LoVo (cell line): Measurements from ENCODE around the gene CLEC19A.

ENCODE experiments used
- DNase-seq: peaks from one replicate; pipeline ENCODE4 v3.0.0-alpha.2; 2016; ENCODE audit warnings: low spot score

CLEC19A gene

DNA sequence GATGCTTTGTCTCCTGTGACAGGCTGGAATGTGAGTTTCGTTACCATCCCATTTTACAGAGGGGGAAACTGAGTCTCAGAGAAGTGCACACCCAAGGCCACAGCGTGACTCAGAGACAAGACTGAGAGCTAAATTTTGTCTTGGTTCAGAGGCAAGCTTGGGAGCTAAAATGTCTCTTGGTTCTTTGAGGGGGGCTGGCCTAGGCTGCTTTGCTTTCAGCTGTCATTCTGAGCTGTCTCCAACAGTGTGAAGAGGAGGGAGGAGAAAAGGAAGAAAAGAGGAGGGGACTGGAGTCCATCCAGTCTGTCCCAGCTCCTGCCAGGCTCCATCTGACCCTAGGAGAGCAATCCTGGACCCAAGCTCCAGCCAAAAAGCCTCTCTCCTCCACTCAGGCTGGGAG, at the start of gene CLEC19A:
TSS of gene CLEC19A (plus strand) at position 301 of the 400 bp plus-strand sequence. CDS start 121 bp downstream, outside the sequence.
- no peak for DNase-seq

DNA sequence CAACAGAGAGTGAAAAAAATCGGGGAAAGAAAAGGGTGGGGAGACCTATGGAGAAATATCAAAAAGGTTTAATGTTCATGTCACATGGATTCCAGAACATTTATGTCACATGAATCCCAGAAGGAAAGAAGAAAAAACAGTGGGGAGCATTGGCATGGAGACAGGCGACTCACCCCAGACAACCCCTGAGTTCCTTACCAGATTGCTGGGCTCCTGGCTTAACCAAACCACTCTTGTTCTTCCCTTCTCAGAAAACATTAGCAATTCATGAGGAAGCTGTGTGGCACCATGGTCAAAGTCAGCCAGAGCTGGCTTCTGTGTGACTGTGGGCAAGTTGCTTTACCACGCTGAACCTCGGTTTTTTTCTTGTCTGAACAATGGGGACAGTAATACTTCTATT, 49.6 kb upstream of the CLEC19A start:
- DNase-seq = no peak

DNA sequence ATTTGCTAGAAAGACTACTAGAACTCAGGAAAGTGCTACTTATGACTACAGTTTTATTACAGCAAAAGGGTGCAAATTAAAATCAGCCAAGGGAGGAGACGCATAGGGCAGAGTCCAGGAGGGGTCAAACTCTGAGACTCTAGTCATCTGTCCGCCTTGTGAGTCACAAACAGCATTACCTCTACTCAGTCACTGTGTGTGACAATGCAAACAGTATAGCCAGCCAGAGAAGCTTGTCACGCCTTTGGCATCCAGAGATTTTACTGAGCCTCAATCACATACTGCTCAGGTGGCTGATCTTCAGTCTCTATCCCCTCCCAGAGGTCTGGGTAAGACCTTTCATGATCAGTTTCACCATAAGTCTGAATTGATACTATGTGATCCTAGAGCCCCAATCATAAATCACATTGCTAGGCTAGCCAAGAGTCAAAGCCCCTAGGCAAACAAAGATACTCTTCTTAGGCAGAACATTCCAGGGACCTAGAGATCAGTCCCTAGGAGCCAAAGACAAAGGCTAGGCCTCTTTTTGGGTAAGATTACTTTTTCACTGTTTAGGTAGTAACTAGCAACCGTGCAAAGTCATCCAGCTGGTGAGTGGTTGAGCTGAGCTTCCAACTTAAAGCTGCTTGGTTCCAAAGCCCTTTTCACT, 48.8 kb upstream of the CLEC19A start:
- DNase-seq = peak; percentile 83

DNA sequence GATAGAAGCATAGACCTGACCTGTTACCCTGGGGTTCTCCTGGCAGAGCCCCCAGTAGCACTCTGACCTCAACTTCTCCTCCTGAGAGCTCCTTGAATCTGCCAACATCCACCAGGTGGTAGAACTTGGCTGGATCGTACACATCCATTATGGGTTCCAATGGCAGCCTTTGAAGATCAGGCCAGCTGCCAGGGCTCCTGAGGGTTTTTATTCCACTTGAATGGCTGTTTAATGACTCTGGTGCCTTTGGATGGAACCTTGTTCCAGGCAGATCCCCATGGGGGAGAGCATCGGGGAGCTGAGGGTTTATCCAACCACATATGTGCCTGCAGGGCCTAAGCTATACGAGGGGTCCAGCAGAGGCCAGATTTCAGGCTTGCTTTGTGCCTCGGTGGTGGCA, 47.1 kb upstream of the CLEC19A start:
- no peak for DNase-seq

DNA sequence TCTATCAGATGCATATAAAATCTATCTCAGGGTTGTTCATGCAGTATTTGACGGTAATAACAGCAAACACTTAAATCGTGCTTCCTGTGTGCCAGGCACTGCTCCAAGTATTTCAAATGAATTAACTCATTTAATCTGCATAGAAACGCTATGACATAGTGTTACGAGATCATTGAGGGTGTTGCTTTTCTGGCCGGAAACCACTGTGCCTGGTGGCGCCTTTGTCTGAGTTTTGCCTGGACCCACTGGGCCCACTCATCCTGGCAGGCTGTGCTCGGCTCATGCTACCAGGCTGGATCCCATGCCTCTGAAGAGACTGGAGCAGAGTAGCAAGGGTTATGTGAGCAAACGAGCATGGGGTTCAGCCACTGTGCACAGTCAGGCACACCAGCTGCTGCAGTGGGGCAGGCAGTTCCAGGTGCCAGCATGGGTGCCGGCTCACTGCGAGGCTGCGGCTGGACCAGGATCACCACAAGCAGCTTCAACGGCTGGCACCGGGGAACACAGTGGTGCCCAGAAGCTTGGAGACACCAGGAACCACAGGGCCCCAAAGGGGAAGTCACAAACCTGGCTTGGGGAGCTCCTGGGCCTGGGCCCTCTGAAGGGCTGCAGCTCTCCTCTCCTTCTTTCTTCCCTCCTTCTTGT, 45.9 kb upstream of the CLEC19A start:
- no peak for DNase-seq

DNA sequence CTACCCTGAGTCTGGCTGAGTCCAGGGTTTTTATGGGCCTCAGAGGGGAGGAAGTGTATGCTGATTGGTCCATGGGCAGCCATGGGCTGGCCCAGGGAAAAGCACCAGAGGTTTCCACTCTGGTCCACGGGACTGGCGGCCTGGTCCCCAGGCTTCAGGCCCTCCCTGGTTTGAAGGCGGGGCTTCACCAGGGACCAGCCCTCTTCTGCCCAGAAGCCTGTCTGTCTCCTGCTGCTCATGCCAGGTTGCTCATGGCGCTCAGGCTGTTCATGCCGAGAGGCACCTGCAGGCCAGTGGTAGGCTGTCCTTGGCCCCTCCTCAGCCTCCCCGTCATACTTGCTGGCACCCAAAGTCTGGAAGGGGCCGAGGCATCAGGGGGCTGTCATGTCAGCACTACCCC, 45.0 kb upstream of the CLEC19A start:
- DNase-seq = no peak

DNA sequence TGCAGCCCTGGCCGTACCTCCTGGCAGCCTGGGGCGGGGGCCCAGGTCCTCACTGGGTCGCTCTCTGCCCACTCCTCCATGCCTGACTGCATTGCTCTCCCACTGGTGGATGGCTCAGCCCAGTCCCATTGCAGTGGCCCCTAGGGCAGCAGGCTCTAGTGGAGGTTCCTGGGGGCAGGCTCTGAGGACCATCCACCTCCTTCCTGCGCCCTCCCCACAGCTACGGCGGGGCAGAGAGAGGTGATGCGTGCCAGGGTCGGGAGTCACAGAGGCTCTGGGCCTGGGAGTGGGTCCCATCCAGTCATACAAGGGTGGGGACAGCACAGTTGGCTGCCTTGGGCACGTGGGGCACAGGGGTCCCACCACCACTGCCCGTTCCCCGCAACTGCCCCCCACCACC, 44.0 kb upstream of the CLEC19A start:
- DNase-seq = no peak

DNA sequence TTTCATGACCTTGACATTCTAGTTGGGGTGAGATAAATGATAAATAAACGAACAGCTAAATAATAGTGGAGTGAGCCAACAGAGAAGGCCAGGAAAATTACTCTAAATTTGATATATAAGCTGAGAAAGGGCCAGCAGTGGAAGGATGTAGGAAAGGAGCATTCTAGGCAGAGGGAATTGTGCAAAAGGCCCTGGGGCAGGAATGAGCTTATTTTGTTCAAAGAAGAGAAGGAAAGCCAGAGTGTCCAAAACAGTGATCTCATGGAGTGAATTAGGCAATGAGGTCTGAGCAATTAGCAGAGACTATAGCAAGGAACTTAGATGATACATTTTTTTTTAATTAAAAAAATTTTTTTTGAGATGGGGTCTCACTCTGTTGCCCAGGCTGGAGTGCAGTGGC, 43.3 kb upstream of the CLEC19A start:
- no peak for DNase-seq

DNA sequence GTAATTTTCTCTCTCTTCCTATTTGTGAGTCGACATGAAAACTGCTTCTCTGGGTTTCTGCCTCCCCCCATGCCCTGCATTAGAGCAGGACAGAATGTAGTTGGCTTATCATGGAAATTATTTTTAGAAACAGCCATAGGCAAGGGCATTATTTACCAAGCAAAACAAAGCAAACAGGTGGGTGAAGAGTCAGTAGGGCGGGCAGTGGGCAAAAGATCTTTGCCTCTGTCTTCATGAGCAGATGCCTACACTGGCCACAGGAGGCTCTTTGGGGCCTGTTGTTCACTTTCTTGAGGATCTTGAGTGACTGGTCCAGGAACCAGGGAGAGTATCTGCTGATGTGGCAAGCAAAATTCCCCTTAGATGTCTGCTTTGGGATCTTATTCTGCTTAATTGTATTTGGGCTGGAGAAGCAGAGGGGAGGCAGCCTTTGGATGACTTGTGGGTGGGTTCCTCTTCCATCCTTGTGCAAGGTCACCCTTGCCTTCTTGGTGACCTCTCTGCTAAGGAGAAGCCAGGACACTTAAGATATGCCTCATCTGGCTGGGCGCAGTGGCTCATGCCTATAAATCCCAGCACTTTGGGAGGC, 42.5 kb upstream of the CLEC19A start:
- no peak for DNase-seq

DNA sequence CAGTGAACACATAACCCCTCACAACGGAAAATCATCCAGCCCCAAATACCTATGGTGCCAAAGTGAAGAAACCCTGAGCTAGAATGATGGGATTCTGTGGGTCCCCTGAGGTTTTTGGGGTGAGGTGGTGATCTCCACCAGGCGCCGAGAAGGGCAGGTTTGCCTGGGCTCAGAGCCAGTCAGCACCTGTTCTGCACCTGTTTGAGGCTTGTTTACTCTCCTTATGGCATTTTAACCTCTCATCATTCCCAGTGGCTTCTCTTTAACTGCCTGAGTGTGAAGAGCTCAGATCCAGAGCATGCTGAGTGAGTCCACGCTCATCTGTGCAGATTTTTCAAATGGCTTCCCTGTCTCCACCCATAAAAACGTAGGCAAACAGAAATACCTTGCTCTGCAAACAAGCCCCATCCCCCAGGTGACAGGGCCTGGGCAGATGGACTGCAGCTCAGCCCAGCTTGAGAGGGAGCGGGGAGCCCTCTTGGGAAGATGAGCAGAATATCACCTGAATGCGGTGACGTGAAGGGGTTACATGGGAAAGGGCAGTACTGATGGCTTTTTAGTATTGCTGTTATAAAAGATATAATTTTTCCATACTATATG, 40.1 kb upstream of the CLEC19A start:
- no peak for DNase-seq

DNA sequence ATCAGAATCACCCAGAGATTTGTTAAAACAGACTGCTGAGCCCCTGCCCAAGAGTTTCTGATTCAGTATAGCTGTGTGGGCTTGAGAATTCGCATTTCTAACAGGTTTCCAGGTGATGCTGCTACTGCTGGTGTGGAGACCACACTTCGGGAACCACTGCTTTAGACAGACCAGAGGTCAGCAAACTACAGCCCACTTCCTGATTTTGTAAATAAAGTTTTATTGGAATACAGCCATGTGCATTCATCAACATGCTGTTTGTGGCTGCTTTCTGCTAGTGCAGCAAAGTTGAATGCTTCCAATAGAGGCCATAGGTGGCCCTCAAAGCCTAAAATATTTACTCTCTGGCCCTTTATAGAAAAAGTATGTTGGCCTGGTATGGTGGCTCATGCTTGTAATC, 32.6 kb upstream of the CLEC19A start:
- DNase-seq = no peak

DNA sequence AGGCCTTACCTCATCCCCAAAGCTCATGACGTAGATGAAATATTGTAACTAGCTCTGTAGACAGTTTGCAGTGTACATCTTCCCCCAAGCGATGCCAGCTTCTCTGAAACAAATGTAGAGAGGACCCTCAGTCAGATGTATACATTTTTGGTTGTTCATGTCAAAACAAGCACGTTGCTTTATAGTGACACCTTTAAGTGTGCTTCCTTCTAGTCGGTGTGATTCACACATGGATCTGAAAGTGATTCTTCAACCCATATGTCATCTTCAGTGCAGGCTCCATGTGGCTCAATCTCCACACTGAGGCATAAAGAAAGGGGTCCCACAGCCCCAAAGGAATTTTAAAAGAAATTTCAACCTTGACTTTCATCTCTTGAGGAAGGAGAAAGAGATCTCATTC, 30.9 kb upstream of the CLEC19A start:
- DNase-seq = no peak

DNA sequence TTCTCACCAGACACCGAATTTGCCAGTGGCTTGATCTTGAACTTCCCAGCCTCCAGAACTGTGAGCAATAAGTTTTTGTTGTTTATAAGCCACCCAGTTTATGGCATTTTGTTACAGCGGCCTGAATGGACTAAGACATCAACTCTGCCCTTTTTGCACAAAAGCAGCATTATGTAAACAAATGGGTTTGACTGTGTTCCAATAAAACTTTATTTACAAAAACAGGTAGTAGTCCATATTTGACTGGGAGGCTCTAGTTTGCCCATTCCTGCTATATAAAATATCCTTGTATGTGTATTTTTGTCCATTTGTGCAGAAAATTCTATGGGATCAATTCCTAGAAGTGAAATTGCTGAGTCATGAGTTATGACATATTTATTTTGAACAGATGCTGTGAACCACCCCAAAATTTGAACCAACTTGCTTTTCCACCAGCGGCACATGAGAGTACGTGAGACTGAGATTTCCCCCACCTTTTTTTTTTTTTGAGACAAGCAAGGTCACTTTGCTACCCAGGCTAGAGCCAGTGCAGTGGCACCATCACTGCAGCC, 21.3 kb upstream of the CLEC19A start:
- no peak for DNase-seq

DNA sequence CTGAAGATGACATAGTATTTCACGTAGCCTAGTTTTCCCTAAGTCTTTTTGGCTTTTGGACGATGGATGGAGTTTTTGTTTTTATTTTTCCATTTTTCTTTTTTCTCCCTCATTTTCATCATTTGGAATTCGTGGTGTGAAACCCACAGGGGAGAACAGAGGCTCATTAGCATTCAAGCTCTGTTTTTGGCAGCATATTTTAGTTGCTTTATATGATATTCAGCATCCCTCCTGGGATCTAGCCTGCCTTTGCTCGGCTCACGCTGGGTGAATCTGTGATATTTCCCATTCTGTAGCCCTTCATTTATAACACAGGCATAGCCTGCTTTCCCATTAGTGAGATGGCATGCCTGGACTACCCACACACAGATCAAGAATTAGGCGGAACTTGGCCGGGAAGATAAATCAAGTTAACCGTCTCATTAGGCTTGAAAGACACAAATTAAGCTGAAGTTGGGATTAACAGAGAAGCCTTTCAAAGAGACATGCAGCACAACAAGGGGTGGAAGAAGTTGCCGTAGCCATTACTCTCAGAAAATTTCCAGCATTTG, 20.1 kb upstream of the CLEC19A start:
- no peak for DNase-seq

DNA sequence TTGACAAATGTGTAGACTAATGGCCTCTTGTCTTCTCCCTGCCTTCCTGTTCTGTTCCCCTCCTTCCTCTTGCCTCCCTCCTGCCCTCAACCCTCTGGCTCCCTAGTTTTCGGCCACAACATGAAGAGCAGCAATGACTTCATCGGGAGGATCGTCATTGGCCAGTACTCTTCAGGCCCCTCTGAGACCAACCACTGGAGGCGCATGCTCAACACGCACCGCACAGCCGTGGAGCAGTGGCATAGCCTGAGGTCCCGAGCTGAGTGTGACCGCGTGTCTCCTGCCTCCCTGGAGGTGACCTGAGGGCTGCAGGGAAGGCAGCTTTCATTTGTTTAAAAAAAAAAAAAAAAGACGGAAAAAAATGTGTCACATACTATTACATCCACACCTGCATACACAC, 18.8 kb upstream of the CLEC19A start:
- DNase-seq = no peak

DNA sequence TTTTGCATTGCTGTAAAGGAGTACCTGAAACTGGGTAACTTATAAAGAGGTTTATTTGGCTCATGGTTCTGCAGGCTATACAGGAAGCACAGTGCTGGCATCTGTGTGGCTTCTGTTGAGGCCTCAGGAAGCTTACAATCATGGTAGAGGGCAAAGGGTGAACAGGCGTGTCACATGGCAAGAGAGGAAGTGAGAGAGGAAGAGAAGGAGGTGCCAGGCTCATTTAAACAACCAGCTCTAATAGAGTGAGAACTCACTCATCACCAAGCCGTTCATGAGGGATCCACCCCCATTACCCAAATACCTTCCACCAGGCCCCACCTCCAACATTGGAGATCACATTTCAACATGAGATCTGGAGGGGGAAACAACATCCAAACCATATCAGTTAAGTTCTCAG, 16.4 kb upstream of the CLEC19A start:
- no peak for DNase-seq

DNA sequence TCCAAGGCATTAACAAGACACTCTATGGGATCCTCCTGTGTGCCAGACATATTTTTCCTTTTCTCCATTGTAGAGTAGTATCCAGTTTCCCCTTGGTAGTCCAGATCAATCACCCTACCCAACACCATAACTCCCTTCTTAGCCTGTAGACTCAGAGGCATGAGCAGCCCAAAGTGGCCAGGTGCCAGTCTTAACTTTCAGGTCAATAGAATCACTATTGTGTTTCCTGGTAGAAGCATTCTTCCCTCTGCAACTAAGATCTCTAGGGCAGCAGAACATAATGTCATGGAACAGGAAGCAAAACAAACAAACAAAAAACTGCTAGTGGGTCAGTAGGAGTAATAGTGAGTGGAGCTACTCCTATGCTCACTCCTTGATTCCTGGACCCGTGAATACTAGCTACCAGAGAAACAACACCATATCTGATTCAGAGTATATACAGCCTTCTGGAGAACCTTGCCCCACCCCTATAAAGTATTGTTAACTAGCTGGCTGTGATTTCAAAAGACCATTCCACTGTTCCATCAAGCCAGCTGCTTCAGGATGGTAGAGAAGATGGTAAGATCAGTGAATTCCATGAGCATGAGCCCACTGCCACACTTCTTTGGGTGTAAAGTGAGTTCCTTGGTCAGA, 11.2 kb upstream of the CLEC19A start:
- no peak for DNase-seq

DNA sequence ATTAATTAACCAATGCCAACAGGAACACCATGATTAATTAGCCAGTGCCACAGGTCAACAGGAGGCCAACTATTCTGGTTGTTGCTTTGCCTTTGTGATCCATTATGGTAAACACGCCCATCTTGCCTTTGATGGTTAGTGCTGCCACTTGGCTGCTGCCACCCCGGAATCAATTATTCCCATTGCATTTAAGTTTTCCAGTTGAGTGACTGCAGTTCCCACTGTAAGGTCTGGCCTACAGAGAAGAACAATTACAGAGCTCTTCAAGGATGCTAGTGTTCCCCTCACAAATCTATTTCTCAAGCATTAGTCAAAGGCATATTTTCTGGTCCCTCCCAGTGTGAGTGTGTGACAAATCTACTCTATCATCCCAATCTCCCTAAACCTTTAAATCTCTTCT, 7.1 kb upstream of the CLEC19A start:
- DNase-seq = no peak

DNA sequence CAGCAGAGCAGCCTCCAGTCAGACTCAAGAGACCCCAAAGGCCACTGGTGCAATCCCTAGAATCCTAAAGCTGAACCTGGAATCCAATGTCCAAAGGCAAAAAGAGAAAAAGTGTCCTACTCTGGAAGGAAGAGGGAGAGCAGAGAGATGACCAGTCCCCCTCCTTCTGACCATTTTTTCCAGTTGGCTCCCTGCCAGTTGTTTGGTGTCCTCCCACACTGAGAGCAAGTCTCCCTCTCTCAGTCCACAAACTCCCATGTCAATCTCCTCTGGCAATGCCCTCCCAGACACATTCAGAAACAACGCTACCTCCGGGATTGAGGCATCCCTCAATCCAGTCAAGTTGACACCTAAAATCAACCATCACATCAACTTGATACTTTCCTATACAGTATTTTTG, 4.3 kb upstream of the CLEC19A start:
- no peak for DNase-seq

DNA sequence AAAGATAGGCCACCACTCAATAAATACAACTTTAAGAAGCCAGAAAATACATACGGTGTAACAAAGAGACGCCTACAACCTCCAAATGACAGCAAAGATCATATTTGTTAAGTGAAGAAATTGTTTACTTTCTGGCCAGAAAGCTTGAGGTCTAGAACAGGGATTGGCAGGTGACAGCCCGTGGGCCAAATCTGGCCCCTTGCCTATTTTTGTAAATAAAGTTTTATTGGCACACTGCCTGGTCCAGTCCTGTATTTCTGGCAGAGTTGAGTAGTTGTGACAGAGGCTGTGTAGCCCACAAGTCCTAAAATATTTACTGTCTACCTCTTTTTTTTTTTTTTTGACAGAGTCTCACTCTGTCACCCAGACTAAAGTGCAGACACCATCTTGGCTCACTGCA, 3.4 kb upstream of the CLEC19A start:
- DNase-seq = no peak

DNA sequence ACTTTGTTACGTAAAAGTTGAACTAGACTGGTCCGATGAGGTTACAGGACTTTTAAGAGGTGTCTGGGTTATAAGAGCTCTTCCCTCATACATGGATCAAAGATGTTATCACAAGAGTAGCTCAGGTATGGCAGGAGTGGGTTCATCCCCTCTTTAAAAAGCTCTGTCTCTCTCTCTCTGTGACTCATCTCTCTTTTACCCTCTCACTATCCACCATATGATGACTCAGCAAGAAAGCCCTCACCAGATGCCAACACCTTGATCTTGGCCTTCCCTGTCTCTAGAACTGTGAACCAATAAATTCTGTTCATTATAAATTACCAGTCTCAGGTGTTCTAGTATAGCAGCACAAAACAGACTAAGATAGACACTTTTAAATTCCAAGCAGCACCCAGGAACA, 1.9 kb upstream of the CLEC19A start:
- peak; percentile 5 for DNase-seq

DNA sequence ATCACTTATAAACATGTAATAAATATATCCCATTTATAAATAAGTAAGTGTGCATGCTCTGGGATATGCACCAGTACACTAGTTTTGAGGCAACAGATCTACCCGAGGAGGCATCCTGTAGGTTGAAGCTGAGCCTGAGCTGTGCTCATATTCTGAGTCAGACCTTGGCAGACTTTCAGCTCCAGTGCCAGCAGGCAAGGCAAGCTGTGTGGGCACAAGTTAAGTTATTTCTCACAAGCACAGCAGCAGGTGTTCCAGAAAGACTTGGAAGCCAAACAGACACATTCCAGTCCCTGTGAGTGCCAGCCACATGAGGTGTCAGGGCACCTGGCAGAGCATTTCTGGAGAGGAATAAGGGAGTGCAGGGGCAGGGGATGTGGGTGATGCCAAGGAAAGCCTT, 1.3 kb upstream of the CLEC19A start:
- peak; percentile 62 for DNase-seq
